Measurements from ENCODE around the gene ADRB2. TPM values are rescaled to one million over a fixed set of nuclear protein-coding genes. Genes with fewer than 3 reads are reported as not detected.
"Not testable (repeated sequence)": the region's sequence is repeated elsewhere in the genome, so short reads cannot be mapped to it uniquely, and the experiment has no call there.

ADRB2 gene
- total RNA-seq, 2 donors from 2014 or later, result 7.3 to 7.7 TPM

DNA sequence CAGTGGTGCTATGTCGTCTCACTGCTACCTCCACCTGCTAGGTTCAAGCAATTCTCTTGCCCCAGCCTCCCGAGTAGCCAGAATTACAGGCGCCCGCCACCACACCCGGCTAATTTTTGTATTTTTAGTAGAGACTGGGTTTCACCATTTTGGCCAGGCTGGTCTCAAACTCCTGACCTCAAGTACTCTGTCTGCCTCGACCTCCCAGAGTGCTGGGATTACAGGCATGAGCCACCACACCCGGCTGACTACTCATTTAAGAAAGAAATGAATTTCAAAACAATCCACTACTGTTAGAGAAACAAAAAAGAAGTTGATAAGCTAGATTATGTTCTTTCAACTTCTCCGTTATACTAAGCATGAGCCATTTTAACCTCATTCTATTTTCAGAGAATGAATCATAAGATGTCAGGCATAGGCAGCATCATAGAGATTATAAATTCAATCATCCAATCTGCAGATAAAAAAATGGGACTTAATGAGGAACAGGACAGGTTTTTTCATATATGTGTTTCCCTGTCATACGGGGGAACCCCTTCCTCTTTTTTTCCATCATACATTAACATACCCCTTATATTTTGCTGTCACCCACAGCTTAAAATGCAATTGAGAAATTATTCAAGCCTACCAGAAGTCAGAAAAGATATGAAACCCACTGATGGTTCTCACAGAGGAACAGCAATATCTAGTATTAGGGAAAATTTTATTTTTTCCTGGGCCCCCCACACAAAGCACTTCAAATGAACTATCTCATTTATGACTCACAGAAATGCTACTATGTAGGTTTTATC is 26.5 kb upstream of the ADRB2 start:
- Histone ChIP-seq H3K4me3 (no peak overlapping the region), H3K27me3 (no peaks in the 10 kb centered on the region), H3K4me1 (peaks cover 0 to under 1% of the 10 kb centered on the region in 2 donors), H3K36me3 (no peaks in the 10 kb centered on the region), H3K27ac (no peak overlapping the region), H3K9me3 (no peaks in the 10 kb centered on the region)
- TF ChIP-seq, protein P1, sequence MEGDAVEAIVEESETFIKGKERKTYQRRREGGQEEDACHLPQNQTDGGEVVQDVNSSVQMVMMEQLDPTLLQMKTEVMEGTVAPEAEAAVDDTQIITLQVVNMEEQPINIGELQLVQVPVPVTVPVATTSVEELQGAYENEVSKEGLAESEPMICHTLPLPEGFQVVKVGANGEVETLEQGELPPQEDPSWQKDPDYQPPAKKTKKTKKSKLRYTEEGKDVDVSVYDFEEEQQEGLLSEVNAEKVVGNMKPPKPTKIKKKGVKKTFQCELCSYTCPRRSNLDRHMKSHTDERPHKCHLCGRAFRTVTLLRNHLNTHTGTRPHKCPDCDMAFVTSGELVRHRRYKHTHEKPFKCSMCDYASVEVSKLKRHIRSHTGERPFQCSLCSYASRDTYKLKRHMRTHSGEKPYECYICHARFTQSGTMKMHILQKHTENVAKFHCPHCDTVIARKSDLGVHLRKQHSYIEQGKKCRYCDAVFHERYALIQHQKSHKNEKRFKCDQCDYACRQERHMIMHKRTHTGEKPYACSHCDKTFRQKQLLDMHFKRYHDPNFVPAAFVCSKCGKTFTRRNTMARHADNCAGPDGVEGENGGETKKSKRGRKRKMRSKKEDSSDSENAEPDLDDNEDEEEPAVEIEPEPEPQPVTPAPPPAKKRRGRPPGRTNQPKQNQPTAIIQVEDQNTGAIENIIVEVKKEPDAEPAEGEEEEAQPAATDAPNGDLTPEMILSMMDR (IDR thresholded peaks at IDR 0.05), result no peak
- DNase-seq (ENCODE audit: low spot score), result no peak

- no peaks in the 10 kb centered on the region for H3K36me3 ChIP-seq
- no peak overlapping the region for H3K4me3 ChIP-seq
- no peaks in the 10 kb centered on the region for H3K9me3 ChIP-seq
- TF ChIP-seq, protein P1 (IDR thresholded peaks at IDR 0.05), result no peak
- no peak overlapping the region for H3K27ac ChIP-seq
- no peaks in the 10 kb centered on the region for H3K27me3 ChIP-seq
- peaks cover 0 to 15% of the 10 kb centered on the region in 2 donors for H3K4me1 ChIP-seq
- DNase-seq (ENCODE audit: low spot score), result no peak
Observed at GRCh38 chr5:148801682-148802276, 24.6 kb upstream of the ADRB2 start.

DNA sequence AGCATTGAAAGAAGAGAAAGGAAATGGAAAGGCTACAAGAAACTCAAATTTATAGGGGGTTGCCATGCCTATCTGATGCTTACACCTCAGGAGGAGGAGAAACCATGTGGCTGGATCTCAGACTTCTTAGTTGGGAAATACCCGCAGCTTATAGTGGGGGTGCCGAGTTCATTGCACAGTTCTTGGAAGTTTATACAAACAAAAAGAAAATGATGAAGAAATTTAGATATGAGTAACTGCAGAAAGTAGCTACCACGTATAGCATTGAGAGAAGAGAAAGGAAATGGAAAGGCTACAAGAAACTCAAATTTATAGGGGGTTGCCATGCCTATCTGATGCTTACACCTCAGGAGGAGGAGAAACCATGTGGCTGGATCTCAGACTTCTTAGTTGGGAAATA is 23.0 kb upstream of the ADRB2 start:
- not testable (repeated sequence) for DNase-seq (ENCODE audit: low spot score); H3K27me3 ChIP-seq; H3K4me3 ChIP-seq; H3K36me3 ChIP-seq; H3K9me3 ChIP-seq
- Histone ChIP-seq H3K4me1 (peaks cover 0 to 32% of the 10 kb centered on the region in 2 donors), H3K27ac (peak overlapping the region in 1 of 2 donors; percentile 22)

DNA sequence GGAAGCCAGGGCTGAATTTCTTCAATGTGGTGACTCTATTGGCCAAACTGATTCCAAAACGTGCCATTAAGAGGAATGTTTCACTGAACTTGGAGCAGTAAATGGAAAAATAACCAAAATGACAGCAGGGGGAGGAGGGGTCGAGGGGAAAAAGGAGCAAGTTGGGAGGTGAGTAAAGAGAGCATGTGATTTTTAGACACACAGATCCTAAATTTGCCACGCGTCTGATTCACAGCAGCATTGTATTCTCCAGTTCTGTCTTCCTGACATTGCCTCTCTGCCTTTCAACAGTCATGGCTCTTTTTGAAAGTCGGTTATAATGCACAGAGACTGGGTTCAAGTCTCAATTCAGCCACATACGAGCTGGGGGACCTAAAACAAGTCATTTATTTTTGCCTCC is 22.0 kb upstream of the ADRB2 start:
- Histone ChIP-seq H3K36me3 (no peaks in the 10 kb centered on the region), H3K4me3 (no peak overlapping the region), H3K9me3 (no peaks in the 10 kb centered on the region), H3K4me1 (peaks cover 0 to 37% of the 10 kb centered on the region in 2 donors), H3K27me3 (no peaks in the 10 kb centered on the region), H3K27ac (peak overlapping the region in 1 of 2 donors; percentile 80)
- TF ChIP-seq, protein P1 (IDR thresholded peaks at IDR 0.05), result no peak
- DNase-seq (ENCODE audit: low spot score), result no peak

DNA sequence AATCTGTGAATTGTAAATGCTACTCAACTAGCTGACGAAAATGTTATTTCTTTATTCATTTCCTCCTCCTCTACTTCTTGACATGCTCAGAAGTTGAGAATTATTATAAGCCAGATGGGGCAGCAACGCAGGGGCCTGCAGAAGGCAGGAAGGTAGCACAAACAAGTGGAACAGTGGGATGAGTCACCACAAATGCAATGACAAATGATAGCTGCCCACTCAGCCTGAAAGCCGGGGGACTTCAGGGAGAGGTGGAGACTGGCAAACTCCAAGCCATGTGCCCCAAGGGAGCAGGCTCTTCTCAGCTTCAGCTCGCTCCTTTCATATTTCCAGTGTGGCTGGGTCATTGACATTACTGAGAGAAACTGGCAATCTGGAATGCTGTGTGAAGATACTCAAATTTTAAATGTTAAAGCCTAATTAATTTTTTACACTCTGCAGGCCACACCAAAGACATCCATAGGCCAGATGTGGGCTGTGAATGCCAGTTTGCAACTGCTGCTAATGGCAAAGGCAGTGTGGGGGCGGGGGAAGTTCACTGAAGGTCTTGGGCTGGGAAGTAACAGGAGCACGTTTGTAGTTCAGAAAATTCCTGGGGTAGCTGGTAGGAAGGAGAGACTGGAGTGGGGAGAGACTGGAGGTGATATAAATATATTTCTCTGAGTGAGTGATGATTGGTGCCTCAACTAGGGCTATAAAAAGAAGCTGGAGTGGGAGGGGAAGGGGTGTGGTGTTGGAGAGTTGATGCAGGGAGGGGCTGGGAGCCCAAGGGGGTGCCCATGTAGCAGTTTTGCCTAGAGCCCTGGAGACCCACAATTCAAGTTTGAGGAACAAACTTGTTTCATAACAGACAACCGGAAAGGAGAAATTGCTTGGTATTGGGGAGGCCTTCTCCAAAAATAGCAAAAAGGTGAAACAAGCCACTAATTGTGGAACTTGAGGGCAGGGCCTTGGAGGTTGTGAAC is 20.8 kb upstream of the ADRB2 start:
- H3K4me3 ChIP-seq, result no peak overlapping the region
- no peaks in the 10 kb centered on the region for H3K9me3 ChIP-seq
- no peak for DNase-seq (ENCODE audit: low spot score)
- no peaks in the 10 kb centered on the region for H3K36me3 ChIP-seq
- H3K4me1 ChIP-seq, result peaks cover 0 to 37% of the 10 kb centered on the region in 2 donors
- TF ChIP-seq, protein P1 (IDR thresholded peaks at IDR 0.05), result no peak
- peak overlapping the region; percentile 60 to 80 for H3K27ac ChIP-seq
- H3K27me3 ChIP-seq, result no peaks in the 10 kb centered on the region
